Right kidney (tissue), 1 donor: ENCODE data around the gene CCNY.
"Not testable (repeated sequence)": the region's sequence is repeated elsewhere in the genome, so short reads cannot be mapped to it uniquely, and the experiment has no call there.

ENCODE experiments used
- DNase-seq: peaks from one replicate; pipeline ENCODE4 v3.0.0-alpha.2; 2016

The CCNY gene

DNA sequence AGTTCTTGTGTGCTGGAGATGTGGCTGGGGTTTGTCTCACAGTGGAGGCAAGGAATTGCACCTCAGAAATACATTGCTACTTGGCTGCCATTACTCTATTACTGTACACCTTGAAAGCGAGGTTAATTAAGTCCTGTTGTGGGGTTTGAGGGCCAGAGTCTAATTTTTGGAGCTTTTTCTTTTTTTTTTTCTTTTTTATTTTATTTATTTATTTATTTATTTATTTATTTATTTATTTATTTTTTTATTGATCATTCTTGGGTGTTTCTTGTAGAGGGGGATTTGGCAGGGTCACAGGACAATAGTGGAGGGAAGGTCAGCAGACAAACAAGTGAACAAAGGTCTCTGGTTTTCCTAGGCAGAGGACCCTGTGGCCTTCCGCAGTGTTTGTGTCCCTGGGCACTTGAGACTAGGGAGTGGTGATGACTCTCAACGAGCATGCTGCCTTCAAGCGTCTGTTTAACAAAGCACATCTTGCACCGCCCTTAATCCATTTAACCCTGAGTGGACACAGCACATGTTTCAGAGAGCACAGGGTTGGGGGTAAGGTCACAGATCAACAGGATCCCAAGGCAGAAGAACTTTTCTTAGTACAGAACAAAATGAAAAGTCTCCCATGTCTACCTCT, 69.8 kb downstream of the CCNY start:
- DNase-seq, result not testable (repeated sequence)

DNA sequence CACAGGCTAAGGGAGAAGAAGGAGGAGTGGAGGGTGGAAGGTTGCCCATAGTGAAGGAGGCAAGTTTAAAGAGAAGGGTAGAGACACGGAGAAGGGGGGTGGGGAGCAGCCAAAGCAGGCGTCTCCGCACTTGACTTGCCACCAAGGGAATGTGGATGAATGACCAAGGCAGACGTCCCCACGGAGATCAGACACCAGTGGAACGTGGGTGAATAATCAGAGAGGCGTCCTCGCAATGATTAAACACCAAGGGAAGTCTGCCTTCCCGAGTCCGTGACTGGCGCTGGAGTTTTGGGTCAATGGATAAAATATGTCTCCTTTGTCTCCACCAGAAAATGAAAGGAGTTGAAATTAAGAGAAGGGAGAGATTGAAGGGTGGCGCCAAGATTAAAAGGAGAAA, 71.4 kb downstream of the CCNY start:
- DNase-seq, result not testable (repeated sequence)

DNA sequence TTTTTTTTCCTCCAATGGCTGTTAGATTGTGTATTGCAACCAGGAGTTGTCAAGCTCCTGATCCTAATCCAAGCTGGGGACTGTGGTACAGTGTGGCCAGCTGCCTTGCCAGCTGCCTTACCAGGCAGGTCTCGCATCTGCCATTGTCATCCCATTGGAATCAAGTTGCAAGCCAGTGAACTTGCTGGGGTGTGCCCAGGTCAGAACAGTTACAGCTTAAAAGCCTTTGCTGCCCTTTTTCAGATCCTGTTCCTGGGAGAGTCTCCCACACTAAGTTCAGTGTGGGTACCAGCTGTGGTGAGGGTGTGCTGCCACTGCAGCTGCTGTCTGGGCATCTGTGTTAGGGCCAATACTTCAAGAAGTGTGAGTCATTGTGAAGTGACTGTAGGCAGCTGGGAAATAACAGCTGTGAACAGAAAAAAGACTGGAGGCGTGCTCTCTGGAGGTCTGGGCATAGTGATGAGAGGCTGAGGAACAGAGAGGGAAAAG, 72.8 kb downstream of the CCNY start:
- no peak for DNase-seq

DNA sequence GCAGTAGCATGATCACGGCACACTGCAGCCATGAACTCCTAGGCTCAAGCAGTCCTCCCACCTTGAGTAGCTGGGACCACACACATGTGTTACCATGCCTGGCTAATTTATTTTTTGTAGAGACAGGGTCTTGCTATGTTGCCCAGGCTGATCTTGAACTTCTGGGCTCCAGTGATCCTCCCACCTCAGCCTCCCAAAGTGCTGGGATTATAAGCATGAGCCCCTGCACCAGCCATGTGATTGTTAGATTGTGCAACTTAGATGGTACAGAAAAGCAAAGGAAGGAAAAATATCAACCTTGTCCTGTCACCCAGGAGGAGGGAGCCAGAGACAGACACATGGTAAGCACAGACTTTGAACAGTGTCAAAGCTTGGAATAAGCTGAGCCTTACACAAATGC, 73.5 kb downstream of the CCNY start:
- no peak for DNase-seq

DNA sequence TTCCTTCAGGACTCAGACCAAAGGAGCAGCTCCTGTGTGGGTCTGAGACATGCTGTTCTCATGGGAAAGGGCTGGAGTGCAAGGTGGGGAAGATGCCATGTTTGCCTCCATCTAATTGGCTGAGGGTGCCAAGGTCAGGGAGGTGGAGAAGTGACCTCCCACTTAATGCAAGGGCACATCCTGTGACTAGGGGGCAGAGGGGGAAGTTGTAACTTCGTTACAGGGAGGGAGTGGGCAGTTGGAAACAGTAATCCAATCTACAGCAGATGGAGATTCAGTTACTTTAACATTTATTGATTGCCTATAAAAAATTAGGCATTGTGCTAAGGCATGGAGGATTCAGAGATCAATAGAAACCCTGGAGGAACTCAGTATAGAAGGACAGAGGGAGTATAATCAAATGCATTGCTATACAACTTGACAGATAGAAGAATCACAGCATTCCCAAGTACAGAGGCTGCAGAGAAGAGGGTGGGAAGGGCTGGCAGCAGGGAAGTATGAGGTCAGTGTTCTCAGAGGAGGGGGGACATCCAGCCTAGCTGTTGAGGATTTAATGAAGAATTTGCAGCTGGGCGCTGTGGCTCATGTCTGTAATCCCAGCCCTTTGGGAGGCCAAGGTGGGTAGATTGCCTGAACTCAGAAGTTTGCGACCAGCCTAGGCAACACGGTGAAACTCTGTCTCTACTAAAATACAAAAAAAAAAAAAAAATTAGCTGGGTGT, 75.9 kb downstream of the CCNY start:
- no peak for DNase-seq

DNA sequence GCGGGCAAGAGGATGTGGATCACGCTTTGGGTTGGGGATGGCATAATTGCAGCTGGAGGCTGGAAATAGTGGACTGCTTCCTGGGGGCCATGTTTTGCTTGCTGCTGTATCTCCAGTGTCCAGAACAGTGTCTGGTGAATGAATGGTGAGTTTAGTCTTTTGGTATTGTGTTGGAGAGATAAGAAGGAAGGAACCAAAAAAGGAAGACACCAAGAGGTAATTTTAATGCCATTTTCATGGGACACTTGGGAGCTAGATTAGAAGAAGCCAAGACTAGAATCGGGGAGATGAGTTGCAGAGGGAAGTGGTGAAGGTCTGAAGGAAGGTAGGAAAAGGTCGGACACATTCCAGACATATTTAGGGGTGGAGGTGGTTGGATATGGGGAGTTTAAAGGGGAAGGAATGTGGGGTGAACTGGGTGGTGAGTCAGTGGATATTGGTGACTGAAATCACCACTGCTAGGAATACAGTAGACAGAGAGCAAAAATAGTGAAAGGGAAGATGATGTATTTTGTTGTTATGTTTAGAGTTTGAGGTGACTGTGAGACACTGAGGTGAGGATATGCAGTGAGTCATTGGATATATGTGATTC, 76.7 kb downstream of the CCNY start:
- DNase-seq, result no peak

DNA sequence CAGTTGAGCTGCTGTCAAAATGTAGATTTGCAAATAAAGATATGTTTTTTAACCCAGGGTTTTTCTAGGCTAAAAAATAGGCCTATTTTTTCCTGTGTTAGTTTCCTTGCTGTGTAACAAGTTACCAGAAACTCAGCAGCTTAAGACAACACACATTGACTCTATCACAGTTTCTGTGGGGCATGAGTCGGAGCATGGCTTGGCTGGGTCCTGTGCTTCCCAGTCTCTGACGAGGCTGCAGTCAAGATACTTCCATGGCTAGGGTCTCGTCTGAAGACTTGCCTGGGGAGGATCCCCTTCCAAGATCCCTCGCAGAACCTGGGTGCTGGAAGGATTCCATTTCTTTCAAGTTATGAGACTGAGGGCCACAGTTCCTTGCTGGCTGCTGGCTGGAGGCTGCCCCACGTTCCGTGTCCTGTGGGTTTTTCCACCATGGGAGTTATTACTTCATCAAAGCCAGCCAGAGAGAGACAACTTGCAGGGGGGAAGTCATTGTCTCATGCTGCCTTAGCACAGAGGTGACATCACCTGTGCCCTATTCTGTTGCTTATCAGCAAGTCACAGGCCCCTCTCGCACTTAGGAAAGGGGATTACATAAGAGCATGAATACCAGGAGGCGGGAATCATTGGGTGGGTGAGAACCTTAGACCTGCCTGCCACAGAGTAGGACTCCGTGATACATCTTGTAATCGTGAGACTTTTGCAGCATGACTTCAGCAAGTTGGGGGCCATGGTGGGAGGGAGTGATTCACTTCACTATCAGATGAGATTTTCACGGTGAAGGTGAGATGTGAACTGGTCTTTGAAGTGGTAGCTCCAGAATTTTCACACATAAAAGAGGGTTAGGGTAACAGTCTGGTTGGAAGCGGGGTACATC, 77.9 kb downstream of the CCNY start:
- DNase-seq, result no peak

DNA sequence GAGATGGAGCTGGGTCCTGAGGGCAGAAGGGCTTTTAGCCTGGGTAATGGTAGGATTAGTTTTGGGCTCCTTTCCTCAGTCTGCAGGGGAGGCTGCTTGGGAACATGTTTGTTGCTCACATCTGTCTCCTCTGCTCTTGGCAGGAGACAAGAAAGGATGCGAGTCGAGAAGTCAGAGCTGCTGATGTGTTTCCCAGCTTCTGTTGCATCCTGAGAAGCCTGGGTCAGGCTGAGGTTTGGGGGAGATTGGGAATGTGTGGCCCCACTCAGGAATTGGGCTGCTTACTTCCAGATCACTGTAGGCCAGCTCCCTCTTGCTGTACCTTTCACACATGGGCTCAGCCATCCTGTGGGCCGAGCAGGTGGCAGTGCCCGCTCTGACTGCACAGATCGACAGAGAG, 79.2 kb downstream of the CCNY start:
- no peak for DNase-seq

DNA sequence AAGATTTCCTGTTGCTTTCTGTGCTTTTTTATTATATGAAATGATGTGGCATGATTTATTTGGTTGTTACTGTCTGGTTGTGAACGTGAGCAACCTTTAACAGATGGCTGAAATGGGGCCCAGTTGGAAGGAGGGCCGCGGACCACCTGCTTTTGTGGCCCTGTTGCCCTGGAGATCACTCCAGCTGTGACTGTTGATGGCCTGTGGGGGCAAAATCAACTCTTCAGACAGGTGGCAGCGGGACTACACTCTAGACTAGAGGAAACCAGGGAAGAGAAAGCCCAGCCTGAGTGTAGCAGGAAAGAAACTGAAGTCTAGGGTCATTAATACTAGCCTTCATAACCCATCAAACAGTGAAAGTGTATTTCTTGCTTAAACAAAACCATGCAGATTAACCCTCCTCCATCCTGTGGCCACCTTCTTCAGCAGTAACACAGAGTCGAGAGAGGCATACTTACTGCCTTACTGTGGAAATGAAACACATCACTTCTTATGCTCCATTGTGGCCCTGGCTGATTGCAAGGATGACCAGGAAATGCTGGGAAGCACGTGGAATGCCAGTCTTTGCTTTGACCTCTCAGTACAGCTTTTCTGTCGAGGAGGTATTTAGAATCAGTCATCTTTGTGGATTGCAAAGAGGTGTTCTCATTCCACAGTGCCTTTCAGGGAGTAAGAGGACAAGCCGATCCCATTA, 80.5 kb downstream of the CCNY start:
- DNase-seq, result no peak

DNA sequence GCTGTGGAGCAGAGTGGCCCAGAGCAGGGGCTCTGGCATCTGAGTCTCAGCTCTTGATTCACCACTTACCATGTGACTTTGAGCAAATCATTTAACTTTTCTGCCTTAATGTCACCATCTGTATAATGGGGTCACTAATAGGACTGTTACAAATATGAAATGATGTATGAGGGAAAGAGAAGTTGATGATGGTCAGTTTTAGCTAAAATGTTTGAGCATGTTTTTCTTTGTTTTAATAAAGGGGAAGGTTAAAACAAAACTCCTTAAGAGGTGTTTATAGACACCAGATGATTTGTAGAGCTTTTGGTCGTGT, 81.0 kb downstream of the CCNY start:
- no peak for DNase-seq

DNA sequence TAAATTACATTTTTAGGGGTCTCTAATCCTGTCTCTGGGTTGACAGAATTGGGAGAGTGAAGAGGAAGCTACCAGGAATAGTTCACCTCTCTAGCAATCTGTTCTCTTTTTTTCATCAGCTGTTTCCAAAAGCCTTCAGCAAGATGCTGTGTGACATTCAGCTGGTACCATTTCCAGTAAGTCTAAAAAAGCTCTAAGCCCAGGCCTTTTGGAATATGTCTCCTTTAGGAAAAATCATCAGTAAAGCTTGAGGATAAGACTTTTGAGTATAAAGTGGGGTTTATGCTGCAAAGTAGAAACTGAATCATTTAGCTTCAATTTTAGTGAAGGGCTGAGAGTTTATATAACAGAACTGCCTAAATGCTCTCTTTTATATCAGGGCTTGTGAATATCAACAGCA, 81.5 kb downstream of the CCNY start:
- no peak for DNase-seq

DNA sequence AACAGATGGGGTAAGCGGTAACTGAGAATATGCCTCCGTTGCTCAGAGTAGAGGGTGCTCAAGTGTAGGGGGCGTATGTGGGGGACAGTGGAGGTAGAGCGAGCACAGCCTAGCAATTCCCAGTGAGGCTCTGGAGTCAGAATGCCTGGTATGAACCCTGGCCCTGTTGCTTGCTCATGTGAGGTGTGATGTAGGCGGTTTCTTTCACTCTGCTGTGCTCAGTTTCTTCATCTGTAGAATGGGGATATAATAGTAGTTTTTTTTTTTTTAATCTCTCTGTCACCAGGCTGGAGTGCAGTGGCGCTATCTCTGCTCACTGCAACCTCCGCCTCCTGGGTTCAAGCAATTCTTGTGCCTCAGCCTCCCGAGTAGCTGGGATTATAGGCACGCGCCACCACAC, 82.3 kb downstream of the CCNY start:
- DNase-seq, result not testable (repeated sequence)

DNA sequence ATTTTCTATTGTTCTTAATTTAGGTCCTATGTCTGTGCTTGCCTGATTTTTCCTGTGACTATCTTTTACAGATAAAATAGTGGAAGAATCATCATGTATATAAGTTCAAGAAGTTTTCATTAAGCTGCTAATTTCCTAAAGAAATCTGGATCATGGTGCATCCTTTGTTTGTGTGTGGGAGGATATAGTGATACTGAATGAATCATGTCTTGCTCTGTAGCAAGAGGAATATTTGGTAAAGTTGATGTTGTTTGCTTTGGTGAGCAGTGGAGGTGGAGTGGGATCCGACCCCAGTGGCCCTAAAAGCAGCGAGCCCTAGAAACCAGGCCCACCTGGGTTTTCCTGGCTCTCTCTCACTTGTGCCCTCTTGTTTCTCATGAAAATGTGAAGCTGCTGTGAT, 83.7 kb downstream of the CCNY start:
- no peak for DNase-seq

DNA sequence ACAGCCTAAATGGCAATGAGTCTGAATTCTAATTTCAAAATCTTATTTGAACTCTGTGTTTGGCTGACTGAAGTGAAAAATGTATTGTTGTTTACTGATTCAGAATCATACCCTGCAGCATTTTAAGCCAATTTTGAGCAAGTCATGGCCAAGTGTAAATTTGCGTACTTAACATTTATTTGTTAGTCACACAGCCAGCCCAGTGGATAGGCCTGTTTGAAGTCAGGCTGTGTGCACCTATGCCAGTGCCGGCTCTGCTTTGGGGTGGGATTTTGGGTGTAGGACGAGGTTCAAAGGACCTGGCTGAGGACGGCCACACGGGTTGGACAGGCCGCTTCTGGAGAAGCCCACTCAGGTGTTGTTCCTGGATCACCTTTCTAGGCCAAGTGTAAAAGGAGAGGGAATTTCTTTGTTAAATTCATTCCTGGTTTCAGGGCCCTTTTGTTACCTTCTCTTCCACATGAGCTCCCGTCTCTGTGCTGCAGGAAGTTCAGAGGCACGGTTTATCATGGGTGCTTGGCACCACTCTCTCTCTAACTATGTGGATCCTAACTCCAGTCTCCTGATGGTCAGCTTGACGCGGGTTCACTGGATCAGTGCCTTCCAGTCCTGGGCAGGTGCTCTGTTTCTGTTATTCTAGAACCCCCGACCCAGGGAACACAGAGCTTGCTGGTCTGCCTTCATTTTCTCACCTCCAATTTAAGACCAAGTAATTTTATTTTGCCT, 84.7 kb downstream of the CCNY start:
- DNase-seq, result no peak

DNA sequence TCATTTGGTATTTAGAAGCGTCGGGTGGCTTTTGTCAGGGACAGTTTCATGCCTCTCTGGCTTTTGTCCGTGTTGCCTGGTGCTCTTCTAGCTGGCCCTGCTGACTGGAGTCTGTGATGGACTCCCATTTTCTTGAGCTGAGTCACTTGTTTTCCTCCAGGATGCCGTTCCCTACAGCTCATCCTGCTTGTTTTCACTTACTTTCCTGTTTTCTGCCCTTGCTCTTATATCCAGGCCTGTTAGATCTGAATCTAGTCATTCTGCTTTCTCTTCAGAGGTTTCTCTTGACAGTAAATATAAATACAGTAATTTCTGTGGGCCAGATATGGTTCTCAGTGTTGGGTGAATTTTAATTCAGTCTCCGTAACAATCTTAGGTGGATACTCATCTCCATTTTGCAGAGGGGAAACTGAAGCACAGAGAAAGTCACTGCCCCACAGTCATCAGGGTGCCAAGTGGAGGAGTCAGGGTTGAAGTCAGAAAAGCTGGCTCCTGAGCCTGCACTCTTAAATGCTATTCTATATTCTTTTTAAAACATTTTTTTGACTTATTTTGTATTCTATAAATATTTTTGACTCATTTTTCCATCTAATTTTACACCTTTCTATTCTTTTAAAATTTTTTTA, 85.4 kb downstream of the CCNY start:
- DNase-seq, result no peak

DNA sequence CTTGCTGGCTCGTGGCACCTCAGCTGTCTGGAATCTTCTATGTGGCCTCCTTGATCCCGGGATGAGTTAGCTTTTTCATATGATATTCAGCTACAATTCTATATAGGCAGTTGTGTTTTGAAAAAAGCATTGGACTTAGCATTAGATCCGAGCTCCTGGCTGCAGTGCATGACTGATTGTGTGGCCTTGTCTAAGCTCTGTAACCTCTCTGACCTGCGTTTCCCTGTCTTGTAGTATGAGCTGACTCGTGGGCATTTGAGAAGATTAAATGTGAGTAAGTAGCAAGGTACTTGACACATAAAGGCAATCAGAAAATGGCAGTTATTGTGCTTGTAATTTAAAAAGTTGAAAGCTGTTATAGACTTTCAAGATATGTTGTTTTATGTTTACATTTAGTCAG, 85.9 kb downstream of the CCNY start:
- no peak for DNase-seq

DNA sequence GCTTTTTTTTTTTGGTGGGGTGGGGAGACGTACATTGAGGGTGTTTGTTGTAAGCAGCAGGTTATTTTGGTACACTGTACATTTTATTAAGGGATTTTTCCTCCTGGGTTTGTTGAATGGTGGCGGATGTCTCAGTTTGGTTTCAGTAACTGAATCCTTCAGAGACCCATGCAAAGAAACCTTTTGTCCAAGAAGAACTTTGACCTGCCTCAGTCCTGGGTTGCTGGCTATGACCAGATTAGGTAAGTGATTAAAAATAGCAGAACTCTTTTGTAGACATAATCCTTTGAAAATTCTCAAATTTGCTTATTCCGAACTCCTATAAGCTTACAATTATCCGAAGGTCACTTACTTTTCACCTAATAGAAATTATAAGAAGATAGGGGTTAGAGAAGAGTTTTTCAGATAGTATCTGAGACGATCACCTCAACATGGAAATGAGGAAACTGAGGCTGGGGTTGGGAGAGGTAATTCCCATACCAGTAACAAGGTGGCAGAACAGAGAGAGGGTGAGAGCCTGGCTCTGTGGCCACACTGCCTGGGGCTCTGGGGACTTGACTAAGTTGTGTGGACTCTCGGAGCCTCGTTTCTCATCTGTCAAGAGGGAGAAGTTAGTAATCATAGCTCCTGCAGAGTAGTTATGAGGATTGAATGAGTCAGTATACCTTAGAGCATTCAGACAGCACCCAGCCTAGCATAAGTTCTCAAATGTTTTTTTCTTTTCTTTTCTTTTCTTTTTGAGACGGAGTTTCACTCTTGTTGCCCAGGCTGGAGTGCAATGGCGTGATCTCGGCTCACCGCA, 87.4 kb downstream of the CCNY start:
- DNase-seq, result no peak

DNA sequence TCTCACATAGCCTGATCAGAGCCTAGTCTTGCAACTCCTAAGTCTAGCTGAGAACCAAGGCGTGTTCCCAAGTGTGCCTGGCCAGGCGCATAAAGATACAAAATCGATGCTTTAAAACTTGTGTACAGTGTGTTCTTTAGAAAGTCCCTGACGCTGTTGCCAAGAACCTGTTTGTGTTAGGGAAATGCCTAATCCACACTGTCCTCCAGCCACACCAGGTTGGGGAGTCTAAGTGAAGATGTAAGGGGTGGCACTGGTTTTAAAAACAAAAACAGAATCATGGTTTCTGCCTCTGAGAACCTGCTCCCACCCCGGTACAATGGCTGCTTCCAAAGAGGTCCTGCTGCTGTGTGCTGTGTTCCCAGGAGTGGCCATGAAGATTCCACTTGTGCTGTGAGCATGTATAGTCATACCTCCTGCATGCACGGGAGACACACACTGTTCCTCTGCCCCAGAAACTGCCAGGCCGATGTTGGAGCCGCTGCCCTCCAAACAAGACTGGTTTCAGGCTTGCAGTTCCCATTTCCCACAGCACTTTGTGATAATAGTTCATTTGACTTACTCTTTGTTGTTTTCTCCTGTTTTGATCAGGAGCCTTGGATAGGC, 88.5 kb downstream of the CCNY start:
- no peak for DNase-seq

DNA sequence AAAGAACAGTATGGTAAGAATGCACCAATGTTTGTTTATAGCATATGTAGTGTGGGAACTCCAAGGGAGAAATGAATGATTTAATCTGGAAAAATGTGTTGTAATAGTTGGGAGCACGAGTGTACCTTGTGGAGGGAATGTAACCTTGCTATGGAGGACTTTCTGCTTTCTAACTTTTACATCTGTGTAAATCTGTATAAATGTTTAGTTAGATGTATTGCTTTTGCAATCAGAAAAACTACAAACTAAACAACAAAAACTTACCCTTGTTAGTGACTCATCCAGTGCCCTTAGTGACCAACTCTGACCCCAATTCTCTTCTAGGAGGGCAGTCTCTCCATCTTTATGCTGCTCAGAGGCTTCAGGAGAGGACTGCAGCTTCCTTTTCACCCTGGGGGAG, 89.3 kb downstream of the CCNY start:
- DNase-seq, result no peak

DNA sequence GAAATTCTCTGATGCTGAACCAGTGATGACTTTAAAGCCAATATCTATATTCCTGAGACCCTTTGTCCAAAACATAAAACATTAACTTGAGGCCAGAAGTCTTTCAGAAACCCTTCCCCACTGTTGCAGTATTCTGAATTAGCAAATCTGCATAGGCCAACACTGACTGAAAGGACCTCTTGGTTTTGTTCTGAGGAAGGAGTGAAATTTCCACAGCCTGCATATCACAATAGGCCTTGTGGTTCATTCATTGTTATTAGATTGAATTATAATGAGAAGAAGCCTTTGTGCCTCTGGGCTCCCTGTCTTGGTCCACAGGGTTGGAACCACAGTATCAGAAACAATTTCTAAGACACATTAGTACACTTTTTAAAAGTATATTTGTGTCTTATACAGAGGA, 90.3 kb downstream of the CCNY start:
- no peak for DNase-seq
